IMR-90 (cell line): ENCODE data around the gene SLC9A9. TPM values are rescaled to one million over a fixed set of nuclear protein-coding genes. Genes with fewer than 3 reads are reported as not detected.

Source experiments
- ATAC-seq: fragments of 200-7000 bp; cut with Tn5 transposase; 2 replicates; pipeline ENCODE4 v1.9.1; 2020; ENCODE audit warnings: low read depth, mild to moderate bottlenecking, moderate library complexity
- BruUV-seq: library from RNA; stranded (reverse); fragments of 400-500 nt; replicated peaks from 2 replicates; lab custom pipeline; 2021; lab: Mats Ljungman, UMichigan
- CTCF ChIA-PET: fragments of 300-600 bp; formaldehyde crosslinking; extraction: SDS; loops from one replicate; lab custom pipeline; 2021; ENCODE audit warnings: antibody characterized with exemption; lab: Yijun Ruan, JAX
- POLR2A ChIA-PET: fragments of 300-600 bp; sonication (Branson Sonifier 250); formaldehyde crosslinking; loops from one replicate; lab custom pipeline; 2022; ENCODE audit warnings: antibody characterized with exemption; ENCODE audit not compliant: unreplicated experiment; lab: Charles Lee
- DNase-seq: peaks from one replicate; pipeline ENCODE4 v3.0.0; 2013
- H2AFZ ChIP-seq: replicated peaks from 2 replicates; pipeline ENCODE3; 2013; ENCODE audit warnings: low read length, mild to moderate bottlenecking; ENCODE audit not compliant: poor library complexity
- H2AK5ac ChIP-seq: 2 replicates; pipeline ENCODE4 v1.6.1; 2013; ENCODE audit warnings: low read depth, low read length, inconsistent platforms
- H2AK9ac ChIP-seq: replicated peaks from 2 replicates; pipeline ENCODE3; 2013; ENCODE audit warnings: mild to moderate bottlenecking, low read depth, low read length, moderate library complexity; ENCODE audit not compliant: poor library complexity
- H2BK120ac ChIP-seq: 2 replicates; pipeline ENCODE4 v1.6.1; 2013; ENCODE audit warnings: low read depth, low read length, inconsistent platforms
- H2BK15ac ChIP-seq: 3 replicates; pipeline ENCODE4 v1.6.1; 2013; ENCODE audit warnings: low read depth, low read length, inconsistent platforms
- H2BK20ac ChIP-seq: 2 replicates; pipeline ENCODE4 v1.6.1; 2013; ENCODE audit warnings: low read depth, mild to moderate bottlenecking, inconsistent platforms, low read length, moderate library complexity
- H2BK5ac ChIP-seq: 2 replicates; pipeline ENCODE4 v1.6.1; 2013; ENCODE audit warnings: mild to moderate bottlenecking, low read depth, low read length, inconsistent platforms; ENCODE audit not compliant: poor library complexity, severe bottlenecking
- H3K14ac ChIP-seq: replicated peaks from 2 replicates; pipeline ENCODE4 v1.6.1; 2013; ENCODE audit warnings: low read depth, low read length, inconsistent platforms
- H3K18ac ChIP-seq: 2 replicates; pipeline ENCODE4 v1.6.1; 2013; ENCODE audit warnings: low read depth, low read length, control low read depth
- H3K23ac ChIP-seq: 2 replicates; pipeline ENCODE4 v1.6.1; 2013; ENCODE audit warnings: low read depth, low read length, inconsistent platforms
- H3K27ac ChIP-seq: 2 replicates; pipeline ENCODE4 v1.5.1; 2013; ENCODE audit warnings: mild to moderate bottlenecking, control low read depth, low read length; ENCODE audit not compliant: insufficient read depth
- H3K27me3 ChIP-seq: 2 replicates; pipeline ENCODE4 v1.6.1; 2013; ENCODE audit warnings: low read length; ENCODE audit not compliant: control insufficient read depth, insufficient read depth
- H3K36me3 ChIP-seq: 2 replicates; pipeline ENCODE4 v1.6.1; 2013; ENCODE audit warnings: low read length, mixed read lengths; ENCODE audit not compliant: control insufficient read depth, insufficient read depth
- H3K4ac ChIP-seq: 2 replicates; pipeline ENCODE4 v1.6.1; 2013; ENCODE audit warnings: low read depth, low read length, inconsistent platforms
- H3K4me1 ChIP-seq: 2 replicates; pipeline ENCODE4 v1.6.1; 2013; ENCODE audit warnings: low read length, mixed read lengths; ENCODE audit not compliant: control insufficient read depth, insufficient read depth
- H3K4me2 ChIP-seq: 2 replicates; pipeline ENCODE4 v1.6.1; 2013; ENCODE audit warnings: low read depth, mild to moderate bottlenecking, control low read depth, low read length, moderate library complexity
- H3K4me3 ChIP-seq: 2 replicates; pipeline ENCODE4 v1.5.1; 2013; ENCODE audit warnings: low read depth, mild to moderate bottlenecking, control low read depth, low read length, moderate library complexity; ENCODE audit not compliant: insufficient read depth
- H3K56ac ChIP-seq: 2 replicates; pipeline ENCODE4 v1.6.1; 2013; ENCODE audit warnings: low read length, inconsistent platforms; ENCODE audit not compliant: insufficient read depth; ENCODE audit errors: extremely low read depth
- H3K79me1 ChIP-seq, 2 experiments: 2 replicates each; pipeline ENCODE4 v1.6.1; 2013; ENCODE audit warnings: low read length in 2 of 2, inconsistent platforms in 1 of 2, low read depth in 1 of 2
- H3K9ac ChIP-seq: 2 replicates; pipeline ENCODE4 v1.6.1; 2013; ENCODE audit warnings: low read depth, low read length, control low read depth
- H3K9me1 ChIP-seq: 2 replicates; pipeline ENCODE4 v1.6.1; 2013; ENCODE audit warnings: low read length, inconsistent platforms; ENCODE audit not compliant: insufficient read depth
- H3K9me3 ChIP-seq: 2 replicates; pipeline ENCODE4 v1.6.1; 2013; ENCODE audit warnings: low read length; ENCODE audit not compliant: control insufficient read depth, insufficient read depth
- H4K20me1 ChIP-seq: 2 replicates; pipeline ENCODE4 v1.6.1; 2013; ENCODE audit warnings: low read length, inconsistent platforms; ENCODE audit not compliant: insufficient read depth
- H4K5ac ChIP-seq: 2 replicates; pipeline ENCODE4 v1.6.1; 2013; ENCODE audit warnings: mild to moderate bottlenecking, low read depth, low read length, control low read depth
- H4K8ac ChIP-seq, 2 experiments: 2 replicates each; pipeline ENCODE4 v1.6.1; 2013; ENCODE audit warnings: low read depth in 2 of 2, low read length in 2 of 2, control low read depth in 1 of 2, inconsistent platforms in 1 of 2
- H4K91ac ChIP-seq: 2 replicates; pipeline ENCODE4 v1.6.1; 2013; ENCODE audit warnings: low read depth, low read length, inconsistent platforms; ENCODE audit not compliant: insufficient read depth
- BHLHE40 ChIP-seq: fragments of 150-350 bp; IDR thresholded peaks from 2 replicates; pipeline ENCODE4 v1.6.1; 2016; ENCODE audit warnings: mild to moderate bottlenecking, low read depth, low read length
- CEBPB ChIP-seq: IDR thresholded peaks from 2 replicates; pipeline ENCODE4 v1.6.1; 2012; ENCODE audit warnings: low read depth, low read length, improper control_type of control experiment
- CHD1 ChIP-seq: IDR thresholded peaks from 2 replicates; pipeline ENCODE4 v1.6.1; 2012; ENCODE audit warnings: low read depth, low read length, improper control_type of control experiment
- FOS ChIP-seq: fragments of 150-350 bp; IDR thresholded peaks from 2 replicates; pipeline ENCODE4 v1.6.1; 2016; ENCODE audit warnings: low read depth, low read length
- MAFK ChIP-seq: IDR thresholded peaks from 2 replicates; pipeline ENCODE4 v1.6.1; 2012; ENCODE audit warnings: low read depth, low read length, improper control_type of control experiment
- MAZ ChIP-seq: IDR thresholded peaks from 2 replicates; pipeline ENCODE4 v1.6.1; 2012; ENCODE audit warnings: low read depth, mild to moderate bottlenecking, low read length, improper control_type of control experiment, moderate library complexity, borderline replicate concordance
- MXI1 ChIP-seq: IDR thresholded peaks from 2 replicates; pipeline ENCODE4 v1.6.1; 2012; ENCODE audit warnings: low read depth, mild to moderate bottlenecking, low read length, moderate library complexity, borderline replicate concordance
- NFE2L2 ChIP-seq: fragments of 150-350 bp; IDR thresholded peaks from 2 replicates; pipeline ENCODE4 v1.6.1; 2016; ENCODE audit warnings: low read depth, mild to moderate bottlenecking, low read length
- POLR2A ChIP-seq: IDR thresholded peaks from 2 replicates; pipeline ENCODE4 v1.6.1; 2012; ENCODE audit warnings: mild to moderate bottlenecking, low read depth, low read length
- RAD21 ChIP-seq: IDR thresholded peaks from 2 replicates; pipeline ENCODE4 v1.6.1; 2012; ENCODE audit warnings: low read length, improper control_type of control experiment
- RCOR1 ChIP-seq: IDR thresholded peaks from 2 replicates; pipeline ENCODE4 v1.6.1; 2012; ENCODE audit warnings: mild to moderate bottlenecking, low read length, improper control_type of control experiment; ENCODE audit not compliant: insufficient replicate concordance
- RFX5 ChIP-seq: IDR thresholded peaks from 2 replicates; pipeline ENCODE4 v1.8.0; 2012; ENCODE audit warnings: low read depth, mild to moderate bottlenecking, low read length, moderate library complexity
- SMC3 ChIP-seq: fragments of 150-350 bp; IDR thresholded peaks from 2 replicates; pipeline ENCODE4 v1.6.1; 2016; ENCODE audit warnings: low read depth, mild to moderate bottlenecking, antibody characterized with exemption, low read length, moderate library complexity
- WGBS, 2 experiments: methylation state at CpG; one replicate each; pipeline versions ENCODE4 v1.1.5 to v1.1.7; 2013; ENCODE audit warnings: missing lambda C conversion rate in 2 of 2; ENCODE audit not compliant: insufficient read length in 1 of 2; ENCODE audit errors: extremely low coverage in 2 of 2; 5-methylcytosine and 5-hydroxymethylcytosine counted together
- dilution Hi-C: fragments of 300-500 bp; cut with HindIII; formaldehyde crosslinking; loops from one replicate; pipeline ENCODE4 v1.14.3; 2018; ENCODE audit warnings: low sequenced_read_pairs; ENCODE audit not compliant: unreplicated experiment
- in situ Hi-C: fragments of 300-500 bp; cut with MboI; formaldehyde crosslinking; loops from 3 replicates; pipeline ENCODE4 v1.14.3; 2019; ENCODE audit warnings: low sequenced_read_pairs, inconsistent platforms, mixed read lengths
- intact Hi-C: fragments of 100-400 bp; cut with micrococcal nuclease; formaldehyde crosslinking; loops from 2 replicates; pipeline ENCODE4 v1.10.0; 2022
- polyA plus RNA-seq, 3 experiments: library from polyadenylated mRNA; depleted of rRNA; stranded (reverse); fragments of >200 nt; gene quantifications; 2 replicates each; pipeline ENCODE4 v1.2.3, GENCODE V29; 2012; ENCODE audit warnings: low replicate concordance in 1 of 3
- total RNA-seq: library from RNA; depleted of rRNA; stranded (reverse); fragments of >200 nt; gene quantifications from 2 replicates; pipeline ENCODE4 v1.2.3, GENCODE V29; 2012
- TF ChIP-seq, protein P1 (sequence below): conservative IDR thresholded peaks from 2 replicates; pipeline ENCODE4 v1.5.1; 2012; ENCODE audit warnings: mild to moderate bottlenecking, low read depth, low read length, improper control_type of control experiment
- TF ChIP-seq, protein P2 (sequence below): fragments of 150-350 bp; IDR thresholded peaks from 2 replicates; pipeline ENCODE4 v1.6.1; 2016; ENCODE audit warnings: low read depth, mild to moderate bottlenecking, low read length, moderate library complexity, borderline replicate concordance
- TF ChIP-seq, protein P3 (sequence below): fragments of 150-350 bp; IDR thresholded peaks from 2 replicates; pipeline ENCODE4 v1.6.1; 2017; ENCODE audit warnings: mild to moderate bottlenecking, antibody characterized with exemption, low read length, low read depth

Gene SLC9A9
- total and polyA plus RNA-seq, 2 of the 4 experiments (the other 2 are of a cell fraction), result 1.4 to 2.3 TPM

DNA sequence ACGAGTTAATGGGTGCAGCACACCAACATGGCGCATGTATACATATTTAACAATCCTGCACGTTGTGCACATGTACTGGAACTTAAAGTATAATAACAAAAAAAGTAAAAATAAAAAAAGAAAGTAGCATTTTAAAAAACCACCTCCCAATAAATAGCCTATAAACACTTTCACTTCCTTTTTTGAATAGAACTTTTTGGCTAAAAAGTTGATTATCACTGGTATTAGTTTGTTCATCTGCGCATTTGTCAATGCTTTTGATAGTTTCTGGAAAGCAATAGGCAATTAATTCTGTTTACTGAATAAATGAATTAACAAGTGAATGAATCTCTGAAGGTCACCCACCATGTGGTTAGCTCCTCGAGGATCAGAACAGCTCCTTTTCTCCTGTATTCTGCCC, 179.9 kb downstream of the SLC9A9 start:
- no peak overlapping the region for H4K91ac ChIP-seq
- no peak overlapping the region for H3K27ac ChIP-seq
- intact Hi-C loops, result no loop called here
- no peaks in the 10 kb centered on the region for H3K9me3 ChIP-seq
- WGBS, 2 experiments, result no CpG with 5 or more reads among the region's 5 CpGs
- no peak overlapping the region for H3K56ac ChIP-seq
- no peak overlapping the region for H3K18ac ChIP-seq
- H2BK20ac ChIP-seq, result no peak overlapping the region
- H2AK5ac ChIP-seq, result no peak overlapping the region
- ATAC-seq (no peak), DNase-seq (no peak)
- H3K9ac ChIP-seq, result no peak overlapping the region
- H4K20me1 ChIP-seq, result no peaks in the 10 kb centered on the region
- H3K4me2 ChIP-seq, result no peak overlapping the region
- no peak overlapping the region for H3K4me3 ChIP-seq
- CTCF ChIA-PET, result no interaction called here
- no peaks in the 10 kb centered on the region for H3K79me1 ChIP-seq
- no peak overlapping the region for H2AK9ac ChIP-seq
- no peak overlapping the region for H4K8ac ChIP-seq
- dilution Hi-C loops, result no loop called here
- no TSS peak for BruUV-seq
- H3K4me1 ChIP-seq, result no peaks in the 10 kb centered on the region
- POLR2A ChIA-PET, result no interaction called here
- no peaks in the 10 kb centered on the region for H3K9me1 ChIP-seq
- TF ChIP-seq FOS (no peak), SMC3 (no peak), CHD1 (no peak), MAFK (no peak), RFX5 (no peak), RCOR1 (no peak), RAD21 (no peak), CEBPB (no peak), MAZ (no peak), NFE2L2 (no peak), POLR2A (no peak), MXI1 (no peak), BHLHE40 (no peak)
- TF ChIP-seq, protein P1, sequence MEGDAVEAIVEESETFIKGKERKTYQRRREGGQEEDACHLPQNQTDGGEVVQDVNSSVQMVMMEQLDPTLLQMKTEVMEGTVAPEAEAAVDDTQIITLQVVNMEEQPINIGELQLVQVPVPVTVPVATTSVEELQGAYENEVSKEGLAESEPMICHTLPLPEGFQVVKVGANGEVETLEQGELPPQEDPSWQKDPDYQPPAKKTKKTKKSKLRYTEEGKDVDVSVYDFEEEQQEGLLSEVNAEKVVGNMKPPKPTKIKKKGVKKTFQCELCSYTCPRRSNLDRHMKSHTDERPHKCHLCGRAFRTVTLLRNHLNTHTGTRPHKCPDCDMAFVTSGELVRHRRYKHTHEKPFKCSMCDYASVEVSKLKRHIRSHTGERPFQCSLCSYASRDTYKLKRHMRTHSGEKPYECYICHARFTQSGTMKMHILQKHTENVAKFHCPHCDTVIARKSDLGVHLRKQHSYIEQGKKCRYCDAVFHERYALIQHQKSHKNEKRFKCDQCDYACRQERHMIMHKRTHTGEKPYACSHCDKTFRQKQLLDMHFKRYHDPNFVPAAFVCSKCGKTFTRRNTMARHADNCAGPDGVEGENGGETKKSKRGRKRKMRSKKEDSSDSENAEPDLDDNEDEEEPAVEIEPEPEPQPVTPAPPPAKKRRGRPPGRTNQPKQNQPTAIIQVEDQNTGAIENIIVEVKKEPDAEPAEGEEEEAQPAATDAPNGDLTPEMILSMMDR, result no peak
- TF ChIP-seq, protein P2, sequence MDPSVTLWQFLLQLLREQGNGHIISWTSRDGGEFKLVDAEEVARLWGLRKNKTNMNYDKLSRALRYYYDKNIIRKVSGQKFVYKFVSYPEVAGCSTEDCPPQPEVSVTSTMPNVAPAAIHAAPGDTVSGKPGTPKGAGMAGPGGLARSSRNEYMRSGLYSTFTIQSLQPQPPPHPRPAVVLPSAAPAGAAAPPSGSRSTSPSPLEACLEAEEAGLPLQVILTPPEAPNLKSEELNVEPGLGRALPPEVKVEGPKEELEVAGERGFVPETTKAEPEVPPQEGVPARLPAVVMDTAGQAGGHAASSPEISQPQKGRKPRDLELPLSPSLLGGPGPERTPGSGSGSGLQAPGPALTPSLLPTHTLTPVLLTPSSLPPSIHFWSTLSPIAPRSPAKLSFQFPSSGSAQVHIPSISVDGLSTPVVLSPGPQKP, result no peak
- TF ChIP-seq, protein P3, sequence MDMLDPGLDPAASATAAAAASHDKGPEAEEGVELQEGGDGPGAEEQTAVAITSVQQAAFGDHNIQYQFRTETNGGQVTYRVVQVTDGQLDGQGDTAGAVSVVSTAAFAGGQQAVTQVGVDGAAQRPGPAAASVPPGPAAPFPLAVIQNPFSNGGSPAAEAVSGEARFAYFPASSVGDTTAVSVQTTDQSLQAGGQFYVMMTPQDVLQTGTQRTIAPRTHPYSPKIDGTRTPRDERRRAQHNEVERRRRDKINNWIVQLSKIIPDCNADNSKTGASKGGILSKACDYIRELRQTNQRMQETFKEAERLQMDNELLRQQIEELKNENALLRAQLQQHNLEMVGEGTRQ, result no peak
- no peak overlapping the region for H4K5ac ChIP-seq
- H2BK120ac ChIP-seq, result no peak overlapping the region
- H3K27me3 ChIP-seq, result no peaks in the 10 kb centered on the region
- H3K4ac ChIP-seq, result no peak overlapping the region
- no peak overlapping the region for H3K23ac ChIP-seq
- H3K36me3 ChIP-seq, result no peaks in the 10 kb centered on the region
- no peak overlapping the region for H3K14ac ChIP-seq
- H2BK5ac ChIP-seq, result no peak overlapping the region
- in situ Hi-C loops, result no loop called here
- no peak overlapping the region for H2BK15ac ChIP-seq
- no peak overlapping the region for H2AFZ ChIP-seq
